PC-3 (cell line): ENCODE data around the gene THBS3. TPM values are rescaled to one million over a fixed set of nuclear protein-coding genes. Genes with fewer than 3 reads are reported as not detected.
"Not testable (repeated sequence)": the region's sequence is repeated elsewhere in the genome, so short reads cannot be mapped to it uniquely, and the experiment has no call there.

Experiments
- ATAC-seq: fragments of 200-7000 bp; cut with Tn5 transposase; 2 replicates; pipeline ENCODE4 v1.9.1; 2020; ENCODE audit warnings: mild to moderate bottlenecking, moderate library complexity
- BruUV-seq: library from RNA; stranded (reverse); fragments of 400-500 nt; replicated peaks from 2 replicates; lab custom pipeline; 2021; lab: Mats Ljungman, UMichigan
- CTCF ChIA-PET: fragments of 300-600 bp; sonication (Branson Sonifier 250); formaldehyde crosslinking; loops from one replicate; lab custom pipeline; 2022; ENCODE audit warnings: antibody characterized with exemption; lab: Charles Lee
- POLR2A ChIA-PET: fragments of 300-600 bp; sonication (Branson Sonifier 250); formaldehyde crosslinking; loops from one replicate; lab custom pipeline; 2022; ENCODE audit warnings: antibody characterized with exemption; ENCODE audit not compliant: unreplicated experiment; lab: Charles Lee
- DNase-seq: peaks from one replicate; pipeline ENCODE4 v3.0.0-alpha.2; 2015
- H2AFZ ChIP-seq: fragments of 300-600 bp; sonication (generic); 2 replicates; pipeline ENCODE4 v1.6.0; 2016; ENCODE audit warnings: antibody characterized with exemption, low read length
- H3F3A ChIP-seq: fragments of 300-600 bp; sonication (generic); one replicate; pipeline ENCODE4 v1.6.0; 2017; ENCODE audit warnings: antibody characterized with exemption, low read length, control low read depth, mild to moderate bottlenecking; ENCODE audit not compliant: unreplicated experiment
- H3K27ac ChIP-seq: fragments of 300-600 bp; sonication (generic); 2 replicates; pipeline ENCODE4 v1.5.1; 2016; ENCODE audit warnings: mild to moderate bottlenecking, low read length
- H3K27me3 ChIP-seq: fragments of 300-600 bp; sonication (generic); 2 replicates; pipeline ENCODE4 v1.6.1; 2016; ENCODE audit warnings: low read length, mixed read lengths
- H3K36me3 ChIP-seq: fragments of 300-600 bp; sonication (generic); 2 replicates; pipeline ENCODE4 v1.6.1; 2016; ENCODE audit warnings: low read depth, mixed run types, low read length, mixed read lengths
- H3K4me1 ChIP-seq: fragments of 300-600 bp; sonication (generic); 2 replicates; pipeline ENCODE4 v1.5.1; 2016; ENCODE audit warnings: low read length; ENCODE audit not compliant: insufficient read depth
- H3K4me2 ChIP-seq: fragments of 300-600 bp; sonication (generic); 2 replicates; pipeline ENCODE4 v1.6.0; 2016; ENCODE audit warnings: low read length
- H3K4me3 ChIP-seq: fragments of 300-600 bp; sonication (generic); 2 replicates; pipeline ENCODE4 v1.5.1; 2016; ENCODE audit warnings: mild to moderate bottlenecking, low read length, mixed read lengths
- H3K79me2 ChIP-seq: fragments of 300-600 bp; sonication (generic); 2 replicates; pipeline ENCODE4 v1.6.1; 2017; ENCODE audit warnings: low read length, mixed read lengths
- H3K9ac ChIP-seq: fragments of 300-600 bp; sonication (generic); 2 replicates; pipeline ENCODE4 v1.6.0; 2016; ENCODE audit warnings: mild to moderate bottlenecking, low read length
- H3K9me2 ChIP-seq: fragments of 300-600 bp; sonication (generic); replicated peaks from 2 replicates; pipeline ENCODE4 v1.6.1; 2016; ENCODE audit warnings: mixed run types, low read length, mixed read lengths
- H3K9me3 ChIP-seq: fragments of 300-600 bp; sonication (generic); 2 replicates; pipeline ENCODE4 v1.6.1; 2016; ENCODE audit warnings: low read length, mixed read lengths
- H4K20me1 ChIP-seq: fragments of 300-600 bp; sonication (generic); 2 replicates; pipeline ENCODE4 v1.6.1; 2016; ENCODE audit warnings: low read length, mixed read lengths
- EZH2 ChIP-seq: fragments of 300-600 bp; sonication (generic); IDR thresholded peaks from one replicate; pipeline ENCODE4 v1.6.1; 2017; ENCODE audit warnings: antibody characterized with exemption, mild to moderate bottlenecking, low read length; ENCODE audit not compliant: unreplicated experiment
- EZH2phosphoT487 ChIP-seq: fragments of 300-600 bp; sonication (generic); IDR thresholded peaks from 2 replicates; pipeline ENCODE4 v1.6.1; 2018; ENCODE audit warnings: mild to moderate bottlenecking, antibody characterized with exemption, low read length, borderline replicate concordance
- intact Hi-C: fragments of 100-400 bp; cut with micrococcal nuclease; formaldehyde crosslinking; loops from 2 replicates; pipeline ENCODE4 v1.9.0; 2023
- total RNA-seq: library from RNA; depleted of rRNA; stranded (reverse); fragments of >200 nt; gene quantifications from 2 replicates; pipeline ENCODE4 v1.2.3, GENCODE V29; 2014
- TF ChIP-seq, protein P1 (sequence below): fragments of 300-600 bp; sonication (generic); conservative IDR thresholded peaks from 2 replicates; pipeline ENCODE4 v1.5.1; 2017; ENCODE audit warnings: antibody characterized with exemption, low read depth, mild to moderate bottlenecking, low read length

Gene THBS3
- total RNA-seq, 1 experiment from 2014 or later = 13.0 TPM

DNA sequence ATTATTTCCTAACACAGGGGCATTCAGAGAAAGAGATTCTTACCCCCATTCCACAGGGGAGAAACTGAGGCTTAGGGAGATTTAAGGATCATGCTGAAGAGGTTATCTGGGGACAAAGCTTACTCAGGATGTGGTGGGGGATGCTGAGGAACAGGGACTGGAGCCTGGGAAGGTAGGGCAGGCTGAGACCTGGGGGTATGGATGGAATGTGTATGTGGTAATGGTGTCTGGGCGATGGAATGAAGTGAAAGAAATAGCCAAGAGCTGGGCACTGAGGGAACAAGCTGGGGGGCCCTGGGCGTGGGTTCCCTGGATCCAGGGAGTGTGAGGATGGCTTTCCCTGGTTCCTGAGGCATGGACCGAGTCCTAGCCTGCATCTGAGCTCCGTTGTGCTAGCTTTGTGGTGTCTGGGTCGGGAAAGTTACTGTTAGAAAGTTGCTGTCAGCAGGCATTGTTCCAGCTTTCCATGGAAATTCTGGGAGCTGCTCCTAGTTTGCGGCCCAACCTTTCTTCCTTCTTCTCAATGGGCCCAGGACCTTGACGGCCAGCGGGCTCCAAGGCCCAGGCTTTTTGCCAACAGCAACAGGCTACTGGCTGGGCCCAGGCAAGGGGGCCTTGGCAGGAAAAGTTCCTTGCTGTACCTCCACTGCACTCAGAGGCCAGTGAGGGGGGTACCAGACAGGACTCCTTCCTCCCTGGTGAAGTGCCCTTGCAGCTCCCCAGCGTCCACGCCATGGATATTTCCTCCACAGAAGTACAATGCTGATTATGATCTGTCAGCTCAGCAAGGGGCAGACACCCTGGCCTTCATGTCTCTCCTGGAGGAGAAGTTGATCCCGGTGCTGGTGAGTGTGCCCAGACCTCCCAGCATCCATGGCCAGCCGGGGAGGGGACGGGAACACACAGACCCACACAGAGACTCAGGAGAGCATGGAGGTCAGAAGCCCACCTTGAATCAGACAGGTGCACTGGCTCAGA, 24.6 kb upstream of the THBS3 start:
- H3K4me2 ChIP-seq, H3K36me3 ChIP-seq, H3F3A ChIP-seq, H3K9ac ChIP-seq, H2AFZ ChIP-seq, ATAC-seq, H3K9me3 ChIP-seq, CTCF ChIA-PET, H3K79me2 ChIP-seq, POLR2A ChIA-PET, DNase-seq, H4K20me1 ChIP-seq, intact Hi-C loops, H3K9me2 ChIP-seq, BruUV-seq, H3K4me3 ChIP-seq, H3K27ac ChIP-seq, H3K27me3 ChIP-seq: not testable (repeated sequence)
- peaks cover 11% of the 10 kb centered on the region; the same call in 1 of the 2 replicates for H3K4me1 ChIP-seq

DNA sequence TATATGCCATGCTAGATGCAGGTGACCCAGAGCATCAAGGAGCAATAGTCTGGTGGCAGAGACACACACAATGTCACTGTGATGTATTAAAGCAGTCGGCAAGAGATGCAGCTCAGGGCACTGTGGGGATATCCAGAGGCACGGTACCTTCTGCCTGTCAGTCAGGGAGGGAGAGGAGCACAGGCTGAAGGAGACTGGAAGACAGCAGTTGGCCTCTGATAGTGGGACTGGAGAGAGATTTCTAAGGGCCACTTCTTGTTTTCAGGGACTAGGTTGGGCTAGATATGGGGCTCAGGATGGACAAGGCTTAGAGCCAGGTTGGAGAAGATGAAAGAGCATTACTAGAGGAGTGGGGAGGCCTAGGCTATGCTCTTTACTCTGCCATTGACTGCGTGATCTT, 23.6 kb upstream of the THBS3 start:
- POLR2A ChIA-PET, H3K27me3 ChIP-seq, intact Hi-C loops, H2AFZ ChIP-seq, H3K79me2 ChIP-seq, H3K4me3 ChIP-seq, DNase-seq, H3K9me2 ChIP-seq, CTCF ChIA-PET, H4K20me1 ChIP-seq, H3K4me2 ChIP-seq, H3K36me3 ChIP-seq, ATAC-seq, H3F3A ChIP-seq, BruUV-seq, H3K9me3 ChIP-seq, H3K9ac ChIP-seq, H3K27ac ChIP-seq: not testable (repeated sequence)
- H3K4me1 ChIP-seq = peaks cover 12% of the 10 kb centered on the region; the same call in 1 of the 2 replicates

DNA sequence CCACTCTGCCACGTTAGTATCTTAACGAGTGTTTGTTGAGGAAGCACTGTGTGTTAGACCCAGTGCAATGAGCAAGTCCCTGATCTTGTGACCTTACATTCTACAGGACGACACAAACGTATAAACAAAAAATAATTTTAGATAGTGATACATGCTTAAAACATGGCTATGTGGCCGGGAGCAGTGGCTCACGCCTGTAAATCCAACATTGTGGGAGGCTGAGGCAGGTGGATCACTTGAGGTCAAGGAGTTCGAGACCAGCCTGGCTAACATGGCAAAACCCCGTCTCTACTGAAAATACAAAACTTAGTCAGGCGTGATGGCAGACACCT, 20.4 kb upstream of the THBS3 start:
- peak overlapping the region; percentile 76; the same call in 1 of the 2 replicates for H3K4me3 ChIP-seq
- CTCF ChIA-PET = interaction anchor here (2.0 kb wide), 1 partner anchor 55 kb away, joined by 7 read pairs; the partner anchor contains the start of gene KRTCAP2
- TF ChIP-seq, protein P1, sequence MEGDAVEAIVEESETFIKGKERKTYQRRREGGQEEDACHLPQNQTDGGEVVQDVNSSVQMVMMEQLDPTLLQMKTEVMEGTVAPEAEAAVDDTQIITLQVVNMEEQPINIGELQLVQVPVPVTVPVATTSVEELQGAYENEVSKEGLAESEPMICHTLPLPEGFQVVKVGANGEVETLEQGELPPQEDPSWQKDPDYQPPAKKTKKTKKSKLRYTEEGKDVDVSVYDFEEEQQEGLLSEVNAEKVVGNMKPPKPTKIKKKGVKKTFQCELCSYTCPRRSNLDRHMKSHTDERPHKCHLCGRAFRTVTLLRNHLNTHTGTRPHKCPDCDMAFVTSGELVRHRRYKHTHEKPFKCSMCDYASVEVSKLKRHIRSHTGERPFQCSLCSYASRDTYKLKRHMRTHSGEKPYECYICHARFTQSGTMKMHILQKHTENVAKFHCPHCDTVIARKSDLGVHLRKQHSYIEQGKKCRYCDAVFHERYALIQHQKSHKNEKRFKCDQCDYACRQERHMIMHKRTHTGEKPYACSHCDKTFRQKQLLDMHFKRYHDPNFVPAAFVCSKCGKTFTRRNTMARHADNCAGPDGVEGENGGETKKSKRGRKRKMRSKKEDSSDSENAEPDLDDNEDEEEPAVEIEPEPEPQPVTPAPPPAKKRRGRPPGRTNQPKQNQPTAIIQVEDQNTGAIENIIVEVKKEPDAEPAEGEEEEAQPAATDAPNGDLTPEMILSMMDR = no peak
- TF ChIP-seq EZH2phosphoT487 = no peak
- no peak for TF ChIP-seq EZH2
- POLR2A ChIA-PET = interaction anchor here (0.6 kb wide), 1 partner anchor 1508 kb away, joined by 3 read pairs; no protein-coding TSS in a partner anchor
- H3K4me2 ChIP-seq = peak overlapping the region; percentile 82
- H3K9ac ChIP-seq = peak overlapping the region; percentile 77
- ATAC-seq (no peak), DNase-seq (no peak)
- H3K9me3 ChIP-seq = no peaks in the 10 kb centered on the region
- peak overlapping the region; percentile 33 for H3K27ac ChIP-seq
- no peaks in the 10 kb centered on the region for H4K20me1 ChIP-seq
- no TSS peak for BruUV-seq
- peaks cover 25% of the 10 kb centered on the region for H3K79me2 ChIP-seq
- peak overlapping the region; percentile 89 for H2AFZ ChIP-seq
- peaks cover 43% of the 10 kb centered on the region for H3K4me1 ChIP-seq
- no peaks in the 10 kb centered on the region for H3F3A ChIP-seq
- intact Hi-C loops = loop anchor here (5.0 kb wide), 1 partner anchor 36 kb away; no protein-coding TSS in a partner anchor
- H3K36me3 ChIP-seq = no peaks in the 10 kb centered on the region
- no peaks in the 10 kb centered on the region for H3K9me2 ChIP-seq
- H3K27me3 ChIP-seq = no peaks in the 10 kb centered on the region
